Liver (tissue), 9 donors: ENCODE measurements around the gene GPATCH2. TPM values are rescaled to one million over a fixed set of nuclear protein-coding genes. Genes with fewer than 3 reads are reported as not detected.

Source experiments
- DNase-seq: peaks from one replicate; pipeline ENCODE4 v3.0.0-alpha.2; 2017; ENCODE audit warnings: low spot score
- H3K27ac ChIP-seq, 2 donors: one replicate each; pipeline ENCODE4 v1.7.0; 2013; ENCODE audit warnings: inconsistent platforms in 2 of 2, low read length in 2 of 2, control low read depth in 1 of 2, low read depth in 1 of 2, mild to moderate bottlenecking in 1 of 2
- H3K27me3 ChIP-seq, 4 donors: one replicate each; pipeline versions ENCODE4 v1.6.1 to v1.7.0; 2013; ENCODE audit warnings: low read length in 3 of 4, inconsistent platforms in 1 of 4, mild to moderate bottlenecking in 1 of 4, moderate library complexity in 1 of 4; ENCODE audit not compliant: control insufficient read depth in 4 of 4, insufficient read depth in 4 of 4
- H3K36me3 ChIP-seq, 4 donors: one replicate each; pipeline versions ENCODE4 v1.6.1 to v1.7.0; 2013; ENCODE audit warnings: low read length in 3 of 4, mild to moderate bottlenecking in 3 of 4, low read depth in 1 of 4, moderate library complexity in 1 of 4; ENCODE audit not compliant: control insufficient read depth in 4 of 4, insufficient read depth in 3 of 4
- H3K4me1 ChIP-seq, 4 donors: one replicate each; pipeline versions ENCODE4 v1.6.1 to v1.7.0; 2013; ENCODE audit warnings: low read length in 3 of 4, mild to moderate bottlenecking in 3 of 4, moderate library complexity in 1 of 4; ENCODE audit not compliant: control insufficient read depth in 4 of 4, insufficient read depth in 4 of 4
- H3K4me3 ChIP-seq, 3 donors: one replicate each; pipeline versions ENCODE4 v1.6.1 to v1.7.0; 2013; ENCODE audit warnings: low read length in 3 of 3, control low read depth in 1 of 3, low read depth in 1 of 3, mild to moderate bottlenecking in 1 of 3
- H3K9ac ChIP-seq, 2 donors: one replicate each; pipeline ENCODE4 v1.7.0; 2013; ENCODE audit warnings: low read length in 2 of 2, mild to moderate bottlenecking in 2 of 2, moderate library complexity in 2 of 2, control low read depth in 1 of 2, low read depth in 1 of 2
- H3K9me3 ChIP-seq, 4 donors: one replicate each; pipeline versions ENCODE4 v1.6.1 to v1.7.0; 2013; ENCODE audit warnings: low read length in 3 of 4; ENCODE audit not compliant: control insufficient read depth in 4 of 4
- ATF3 ChIP-seq: IDR thresholded peaks from 2 replicates; pipeline ENCODE4 v1.6.1; 2016; ENCODE audit warnings: antibody characterized with exemption
- CTCF ChIP-seq: fragments of 150-350 bp; IDR thresholded peaks from 2 replicates; pipeline ENCODE4 v1.5.1; 2017; ENCODE audit warnings: improper control_type of control experiment, low read depth, low read length; ENCODE audit not compliant: missing input control
- EGR1 ChIP-seq, 2 donors: IDR thresholded peaks; 2 replicates each; pipeline ENCODE4 v1.6.1; 2016 to 2018; ENCODE audit warnings: antibody characterized with exemption in 2 of 2, low read depth in 2 of 2
- FOXA1 ChIP-seq: IDR thresholded peaks from 2 replicates; pipeline ENCODE4 v1.6.1; 2016; ENCODE audit warnings: antibody characterized with exemption
- GABPA ChIP-seq, 2 donors: IDR thresholded peaks in 1 of 2; conservative IDR thresholded peaks in 1 of 2; 2 replicates each; pipeline ENCODE4 v1.6.1; 2016; ENCODE audit warnings: antibody characterized with exemption in 2 of 2, mild to moderate bottlenecking in 1 of 2, moderate library complexity in 1 of 2
- HNF4A ChIP-seq, 2 donors: conservative IDR thresholded peaks; 2 replicates each; pipeline ENCODE4 v1.6.1; 2016; ENCODE audit warnings: antibody characterized with exemption in 2 of 2, mild to moderate bottlenecking in 2 of 2
- HNF4G ChIP-seq: IDR thresholded peaks from 2 replicates; pipeline ENCODE4 v1.6.1; 2016; ENCODE audit warnings: antibody characterized with exemption
- JUND ChIP-seq, 2 donors: IDR thresholded peaks; 2 replicates each; pipeline ENCODE4 v1.6.1; 2016; ENCODE audit warnings: antibody characterized with exemption in 2 of 2
- MAX ChIP-seq: IDR thresholded peaks from 2 replicates; pipeline ENCODE4 v1.6.1; 2016; ENCODE audit warnings: antibody characterized with exemption
- NR2F2 ChIP-seq: IDR thresholded peaks from 2 replicates; pipeline ENCODE4 v1.6.1; 2016; ENCODE audit warnings: antibody characterized with exemption
- RAD21 ChIP-seq, 2 donors: IDR thresholded peaks; 2 replicates each; pipeline ENCODE4 v1.6.1; 2016; ENCODE audit warnings: antibody characterized with exemption in 2 of 2, mild to moderate bottlenecking in 2 of 2
- RXRA ChIP-seq, 2 donors: IDR thresholded peaks; 2 replicates each; pipeline ENCODE4 v1.6.1; 2017 to 2018; ENCODE audit warnings: antibody characterized with exemption in 2 of 2, mild to moderate bottlenecking in 1 of 2
- SP1 ChIP-seq: IDR thresholded peaks from 2 replicates; pipeline ENCODE4 v1.6.1; 2018; ENCODE audit warnings: antibody characterized with exemption, mild to moderate bottlenecking
- TAF1 ChIP-seq: conservative IDR thresholded peaks from 2 replicates; pipeline ENCODE4 v1.6.1; 2016; ENCODE audit warnings: antibody characterized with exemption, mild to moderate bottlenecking
- YY1 ChIP-seq: IDR thresholded peaks from 2 replicates; pipeline ENCODE4 v1.6.1; 2016; ENCODE audit warnings: antibody characterized with exemption, mild to moderate bottlenecking
- ZBTB33 ChIP-seq: IDR thresholded peaks from 2 replicates; pipeline ENCODE4 v1.6.1; 2016; ENCODE audit warnings: antibody characterized with exemption
- WGBS: extraction: QIAGEN DNeasy Blood & Tissue Kit; methylation state at CpG from one replicate; pipeline ENCODE4 v1.1.7; 2013; 5-methylcytosine and 5-hydroxymethylcytosine counted together
- polyA plus RNA-seq, 2 donors: library from polyadenylated mRNA; stranded (reverse) in 1 of 2; unstranded in 1 of 2; fragments of 200-250 nt in 1 of 2; fragments of >200 nt in 1 of 2; fragmentation: Nextera tagmentation in 1 of 2; extraction: Ambion mirVana in 1 of 2; gene quantifications; one replicate each; pipeline versions ENCODE4 v1.2.1 to v1.2.3, GENCODE V29; 2013 to 2015
- total RNA-seq, 2 donors: library from RNA; depleted of rRNA; stranded (reverse); fragments of >200 nt; gene quantifications; one replicate each; pipeline ENCODE4 v1.2.3, GENCODE V29; 2014
- donor health status: healthy.
- donor health status: healthy.
- donor health status: healthy.
- donor health status: healthy.
- donor health status: healthy.

Gene GPATCH2
- total and polyA plus RNA-seq, 4 donors: 1.6 to 11.2 (median 5.8) TPM

- peaks cover 0 to 3% (median 0%) of the 10 kb centered on the region in 4 donors for H3K36me3 ChIP-seq
- 91% methylated on average over 5 of the region's 5 CpGs for WGBS
- H3K9me3 ChIP-seq: no peaks in the 10 kb centered on the region
- TF ChIP-seq YY1 (no peak), TAF1 (no peak)
- no peaks in the 10 kb centered on the region for H3K4me1 ChIP-seq
- no peak overlapping the region for H3K9ac ChIP-seq
- no peak for DNase-seq
- H3K27ac ChIP-seq: no peak overlapping the region
- no peak overlapping the region for H3K4me3 ChIP-seq
- no peaks in the 10 kb centered on the region for H3K27me3 ChIP-seq
These were observed 132.7 kb downstream of the GPATCH2 start for GRCh38 chr1:217498209-217498608.

GRCh38 chr1:217495249-217495648 lies 135.6 kb downstream of the GPATCH2 start:
- H3K36me3 ChIP-seq: peaks cover 0 to 3% (median 0%) of the 10 kb centered on the region in 4 donors

GRCh38 chr1:217494767-217495166 lies 136.1 kb downstream of the GPATCH2 start:
- Histone ChIP-seq H3K4me1 (no peaks in the 10 kb centered on the region), H3K4me3 (no peak overlapping the region), H3K9me3 (no peaks in the 10 kb centered on the region), H3K36me3 (peaks cover 0 to 3% (median 0%) of the 10 kb centered on the region in 4 donors), H3K27me3 (no peaks in the 10 kb centered on the region), H3K27ac (no peak overlapping the region), H3K9ac (no peak overlapping the region)
- WGBS: 91% methylated on average over 2 of the region's 2 CpGs
- TF ChIP-seq ZBTB33: no peak
- TF ChIP-seq YY1: no peak
- no peak for TF ChIP-seq ATF3
- TF ChIP-seq HNF4G: no peak
- no peak for TF ChIP-seq HNF4A (conservative IDR thresholded peaks at IDR 0.05)
- no peak for TF ChIP-seq TAF1
- TF ChIP-seq RXRA (IDR thresholded peaks at IDR 0.05): no peak
- no peak for TF ChIP-seq RAD21 (IDR thresholded peaks at IDR 0.05)
- no peak for TF ChIP-seq NR2F2
- no peak for TF ChIP-seq MAX
- TF ChIP-seq SP1: no peak
- TF ChIP-seq JUND (IDR thresholded peaks at IDR 0.05): no peak
- no peak for TF ChIP-seq EGR1 (IDR thresholded peaks at IDR 0.05; ENCODE audit: low read depth in 2 of 2)
- no peak for TF ChIP-seq GABPA (IDR thresholded peaks at IDR 0.05 in 1 of 2, conservative IDR thresholded peaks at IDR 0.05 in 1 of 2)
- no peak for TF ChIP-seq FOXA1
- DNase-seq: no peak

More at GRCh38 chr1:217495249-217495648, 135.6 kb downstream of the GPATCH2 start:
- Histone ChIP-seq H3K4me3 (no peak overlapping the region), H3K9ac (no peak overlapping the region), H3K9me3 (no peaks in the 10 kb centered on the region), H3K27me3 (no peaks in the 10 kb centered on the region), H3K27ac (no peak overlapping the region), H3K4me1 (no peaks in the 10 kb centered on the region)
- DNase-seq: no peak
- TF ChIP-seq TAF1 (no peak), JUND (IDR thresholded peaks at IDR 0.05) (no peak), CTCF (no peak), ATF3 (no peak), FOXA1 (no peak), GABPA (IDR thresholded peaks at IDR 0.05 in 1 of 2, conservative IDR thresholded peaks at IDR 0.05 in 1 of 2) (no peak)
